H1 (cell line): ENCODE results near the gene LNPEP. TPM values are rescaled to one million over a fixed set of nuclear protein-coding genes. Genes with fewer than 3 reads are reported as not detected.

Experiments
- CTCF ChIA-PET: fragments of 300-600 bp; sonication (Branson Sonifier 250); formaldehyde crosslinking; loops from one replicate; lab custom pipeline; 2021; ENCODE audit not compliant: partially characterized antibody; lab: Charles Lee
- POLR2A ChIA-PET: fragments of 300-600 bp; sonication (Branson Sonifier 250); formaldehyde crosslinking; loops from one replicate; lab custom pipeline; 2021; ENCODE audit warnings: inconsistent platforms; ENCODE audit not compliant: partially characterized antibody; lab: Charles Lee
- DNase-seq, 2 experiments: peaks; one replicate each; pipeline versions ENCODE4 v3.0.0 to v3.0.0-alpha.2; 2010 to 2022; ENCODE audit warnings: low spot score in 2 of 2, low read depth in 1 of 2, mixed read lengths in 1 of 2
- FAIRE-seq: peaks from 2 replicates; lab custom pipeline; 2011; peaks lifted over from hg19 to GRCh38; lab: Jason Lieb, UNC
- H2AFZ ChIP-seq: 2 replicates; pipeline ENCODE4 v1.8.1; 2012; ENCODE audit warnings: low read length, inconsistent platforms
- H2AK5ac ChIP-seq: 2 replicates; pipeline ENCODE4 v1.6.1; 2013; ENCODE audit warnings: low read depth, low read length
- H2BK120ac ChIP-seq: replicated peaks from 2 replicates; pipeline ENCODE3; 2013; ENCODE audit warnings: low read depth, low read length, inconsistent platforms
- H2BK12ac ChIP-seq: 2 replicates; pipeline ENCODE4 v1.6.1; 2013; ENCODE audit warnings: low read depth, low read length
- H2BK15ac ChIP-seq: 2 replicates; pipeline ENCODE4 v1.6.1; 2013; ENCODE audit warnings: low read length
- H2BK20ac ChIP-seq: 2 replicates; pipeline ENCODE4 v1.6.1; 2013; ENCODE audit warnings: low read length
- H2BK5ac ChIP-seq: 2 replicates; pipeline ENCODE4 v1.6.1; 2013; ENCODE audit warnings: low read depth, low read length
- H3K14ac ChIP-seq: 2 replicates; pipeline ENCODE4 v1.6.1; 2013; ENCODE audit warnings: inconsistent platforms; ENCODE audit not compliant: insufficient read length
- H3K18ac ChIP-seq: 2 replicates; pipeline ENCODE4 v1.6.1; 2013; ENCODE audit warnings: low read length; ENCODE audit errors: extremely low read depth
- H3K23ac ChIP-seq: 2 replicates; pipeline ENCODE4 v1.6.1; 2013; ENCODE audit warnings: inconsistent platforms; ENCODE audit not compliant: insufficient read length
- H3K23me2 ChIP-seq: 2 replicates; pipeline ENCODE4 v1.6.1; 2013; ENCODE audit warnings: low read depth, low read length
- H3K27ac ChIP-seq: 2 replicates; pipeline ENCODE4 v1.6.1; 2011; ENCODE audit warnings: low read depth, low read length, inconsistent platforms
- H3K27me3 ChIP-seq, 4 experiments: replicated peaks in 1 of 4; 1 replicate in 1 of 4; 2 replicates in 3 of 4; pipeline versions ENCODE4 v1.6.1 to v1.8.1; 2011 to 2013; ENCODE audit warnings: low read length in 3 of 4, mild to moderate bottlenecking in 3 of 4, inconsistent platforms in 2 of 4, mixed read lengths in 2 of 4, moderate library complexity in 1 of 4; ENCODE audit not compliant: control insufficient read depth in 3 of 4, insufficient read depth in 3 of 4; ENCODE audit errors: extremely low read depth in 1 of 4
- H3K36me3 ChIP-seq, 4 experiments: 2 replicates each; pipeline versions ENCODE4 v1.6.1 to v1.8.1; 2011 to 2013; ENCODE audit warnings: mild to moderate bottlenecking in 4 of 4, low read length in 3 of 4, moderate library complexity in 2 of 4, control low read depth in 1 of 4, inconsistent platforms in 1 of 4; ENCODE audit not compliant: insufficient read depth in 4 of 4, control insufficient read depth in 2 of 4
- H3K4ac ChIP-seq: replicated peaks from 2 replicates; pipeline ENCODE3; 2013; ENCODE audit warnings: low read length, low read depth, mixed read lengths, inconsistent platforms; ENCODE audit not compliant: insufficient read length
- H3K4me1 ChIP-seq, 4 experiments: replicated peaks in 1 of 4; 1 replicate in 1 of 4; 2 replicates in 3 of 4; pipeline versions ENCODE4 v1.6.1 to v1.8.1; 2011 to 2013; ENCODE audit warnings: low read length in 3 of 4, inconsistent platforms in 2 of 4, mixed read lengths in 1 of 4; ENCODE audit not compliant: insufficient read depth in 4 of 4, control insufficient read depth in 3 of 4
- H3K4me2 ChIP-seq, 2 experiments: 2 replicates each; pipeline versions ENCODE4 v1.6.1 to v1.8.1; 2011 to 2013; ENCODE audit warnings: low read depth in 2 of 2, low read length in 2 of 2, control low read depth in 1 of 2, inconsistent platforms in 1 of 2, mild to moderate bottlenecking in 1 of 2; ENCODE audit not compliant: insufficient read depth in 1 of 2
- H3K4me3 ChIP-seq, 4 experiments: fragments of 200-600, 300-600 bp in 1 of 4; sonication (generic), shearing (Covaris generic), sonication (Bioruptor Twin) in 1 of 4; 2 replicates each; pipeline versions ENCODE4 v1.5.1 to v1.8.1; 2011 to 2016; ENCODE audit warnings: low read length in 4 of 4, low read depth in 3 of 4, control low read depth in 2 of 4, inconsistent platforms in 2 of 4, mild to moderate bottlenecking in 2 of 4, mixed read lengths in 1 of 4, moderate library complexity in 1 of 4; ENCODE audit not compliant: insufficient read depth in 2 of 4; ENCODE audit errors: extremely low read depth in 1 of 4
- H3K56ac ChIP-seq: replicated peaks from 2 replicates; pipeline ENCODE3; 2013; ENCODE audit warnings: low read depth, mild to moderate bottlenecking, mixed read lengths, low read length, inconsistent platforms; ENCODE audit not compliant: insufficient read length
- H3K79me1 ChIP-seq: 2 replicates; pipeline ENCODE4 v1.6.1; 2013; ENCODE audit warnings: low read depth, low read length, control low read depth
- H3K79me2 ChIP-seq, 2 experiments: 2 replicates each; pipeline versions ENCODE4 v1.6.1 to v1.8.1; 2012 to 2013; ENCODE audit warnings: low read length in 2 of 2, mild to moderate bottlenecking in 2 of 2, inconsistent platforms in 1 of 2; ENCODE audit not compliant: insufficient read depth in 2 of 2, control insufficient read depth in 1 of 2
- H3K9ac ChIP-seq, 4 experiments: replicated peaks in 1 of 4; 1 replicate in 1 of 4; 2 replicates in 3 of 4; pipeline versions ENCODE4 v1.6.1 to v1.8.1; 2011 to 2013; ENCODE audit warnings: low read depth in 3 of 4, low read length in 3 of 4, control low read depth in 2 of 4, mild to moderate bottlenecking in 2 of 4, moderate library complexity in 2 of 4, inconsistent platforms in 1 of 4; ENCODE audit errors: extremely low read depth in 1 of 4
- H3K9me3 ChIP-seq, 2 experiments: 2 replicates each; pipeline versions ENCODE4 v1.6.1 to v1.8.1; 2012 to 2013; ENCODE audit warnings: mild to moderate bottlenecking in 2 of 2, moderate library complexity in 2 of 2, control low read depth in 1 of 2, inconsistent platforms in 1 of 2, low read depth in 1 of 2, low read length in 1 of 2, mixed read lengths in 1 of 2; ENCODE audit not compliant: insufficient read depth in 2 of 2
- H4K20me1 ChIP-seq, 2 experiments: replicated peaks in 1 of 2; 2 replicates each; pipeline versions ENCODE3 to v1.8.1; 2011 to 2013; ENCODE audit warnings: inconsistent platforms in 2 of 2, low read length in 2 of 2, mild to moderate bottlenecking in 1 of 2; ENCODE audit not compliant: insufficient read depth in 2 of 2, control insufficient read depth in 1 of 2
- H4K5ac ChIP-seq: 2 replicates; pipeline ENCODE4 v1.6.1; 2013; ENCODE audit warnings: low read length, low read depth, mixed read lengths, inconsistent platforms; ENCODE audit not compliant: insufficient read length
- H4K8ac ChIP-seq: 2 replicates; pipeline ENCODE4 v1.8.0; 2013; ENCODE audit warnings: mild to moderate bottlenecking, moderate library complexity, low read length, inconsistent platforms; ENCODE audit not compliant: insufficient read depth; ENCODE audit errors: extremely low read depth
- H4K91ac ChIP-seq: replicated peaks from 2 replicates; pipeline ENCODE3; 2013; ENCODE audit warnings: low read length, mixed read lengths, inconsistent platforms; ENCODE audit not compliant: insufficient read length
- BACH1 ChIP-seq: IDR thresholded peaks from 2 replicates; pipeline ENCODE4 v1.6.1; 2012; ENCODE audit warnings: low read length, improper control_type of control experiment
- CBX5 ChIP-seq: fragments of 300-800, 300-1000 bp; sonication (generic); IDR thresholded peaks from 2 replicates; pipeline ENCODE4 v1.7.1; 2016; ENCODE audit warnings: antibody characterized with exemption, low read length, low read depth
- CHD1 ChIP-seq: IDR thresholded peaks from 2 replicates; pipeline ENCODE4 v1.6.1; 2012; ENCODE audit warnings: low read depth, low read length, improper control_type of control experiment
- GABPA ChIP-seq: IDR thresholded peaks from 2 replicates; pipeline ENCODE4 v1.6.1; 2011; ENCODE audit warnings: mild to moderate bottlenecking, low read length, moderate library complexity, borderline replicate concordance; ENCODE audit not compliant: insufficient read depth
- HDAC6 ChIP-seq: IDR thresholded peaks from one replicate; pipeline ENCODE4 v1.7.1; 2012; ENCODE audit warnings: low read depth, mild to moderate bottlenecking, inconsistent platforms, low read length, moderate library complexity
- SIN3A ChIP-seq, 2 experiments: IDR thresholded peaks in 1 of 2; conservative IDR thresholded peaks in 1 of 2; 2 replicates each; pipeline ENCODE4 v1.6.1; 2011 to 2012; ENCODE audit warnings: low read length in 2 of 2, improper control_type of control experiment in 1 of 2, low read depth in 1 of 2, mild to moderate bottlenecking in 1 of 2
- SIX5 ChIP-seq: IDR thresholded peaks from 2 replicates; pipeline ENCODE4 v1.6.1; 2011; ENCODE audit warnings: mild to moderate bottlenecking, low read depth, low read length
- SP1 ChIP-seq: IDR thresholded peaks from 2 replicates; pipeline ENCODE4 v1.6.1; 2011; ENCODE audit warnings: low read depth, low read length
- TAF7 ChIP-seq: optimal IDR thresholded peaks from 2 replicates; pipeline ENCODE3; 2011; ENCODE audit warnings: low read depth, mild to moderate bottlenecking, inconsistent platforms, low read length, moderate library complexity, borderline replicate concordance
- WGBS, 2 experiments: shearing (Covaris generic) in 1 of 2; methylation state at CpG; one replicate each; pipeline versions ENCODE4 v1.1.6 to v1.1.7; 2013 to 2015; ENCODE audit warnings: low lambda C conversion rate in 2 of 2, mixed read lengths in 2 of 2, inconsistent platforms in 1 of 2, low coverage in 1 of 2, missing lambda C conversion rate in 1 of 2; ENCODE audit not compliant: insufficient replicate concordance in 2 of 2, insufficient coverage in 1 of 2, insufficient read length in 1 of 2; ENCODE audit errors: extremely low coverage in 1 of 2, missing lambda C conversion rate in 1 of 2; 5-methylcytosine and 5-hydroxymethylcytosine counted together
- polyA plus RNA-seq, 7 experiments: library from polyadenylated mRNA; depleted of rRNA in 3 of 7; stranded (reverse) in 5 of 7; unstranded in 2 of 7; fragments of >200 nt in 5 of 7; fragments of 200-250 nt in 2 of 7; gene quantifications; 1 replicate in 5 of 7; 2 replicates in 1 of 7; 4 replicates in 1 of 7; pipeline versions ENCODE4 v1.2.1 to v1.2.3, GENCODE V29; 2011 to 2013; ENCODE audit warnings: missing spikeins in 2 of 7, mixed read lengths in 2 of 7
- total RNA-seq: library from RNA; stranded (reverse); fragmentation: NEBNext Ultra II Directional; extraction: Animal tissue kit (Norgen Biotek cat#: 25700); gene quantifications from 2 replicates; pipeline ENCODE4 v1.2.1, GENCODE V29; 2021

LNPEP gene
- total and polyA plus RNA-seq, 2 of the 8 experiments (the other 6 are each of a cell fraction or from before 2014, with no cell fraction given): 1.8 to 4.5 TPM

DNA sequence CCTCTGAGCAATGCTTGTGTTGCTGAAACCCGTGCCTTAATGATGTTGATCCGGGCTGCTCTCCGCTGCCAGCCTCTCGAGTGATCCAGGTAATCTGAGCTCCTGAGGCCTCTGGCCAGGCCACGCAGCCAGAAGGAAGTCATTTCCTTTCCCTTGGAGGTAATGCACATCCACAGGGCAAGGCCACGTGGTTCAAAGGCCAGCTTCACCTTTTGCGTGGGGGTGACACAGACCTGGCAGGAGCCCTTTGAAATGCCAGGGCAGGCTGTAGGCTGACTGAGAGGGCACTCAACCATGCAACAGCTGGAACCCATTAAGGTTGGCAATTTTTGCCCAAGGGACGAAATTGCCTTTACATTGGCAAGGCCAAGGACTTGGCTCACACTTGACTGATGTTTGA, 126.2 kb downstream of the LNPEP start:
- Histone ChIP-seq H2BK120ac (no peak overlapping the region), H2AFZ (peak overlapping the region; percentile 35; the same call in 1 of the 2 replicates), H3K56ac (no peak overlapping the region), H2BK15ac (no peak overlapping the region), H4K8ac (peak overlapping the region; percentile 31), H3K9me3 (no peaks in the 10 kb centered on the region), H2BK12ac (peak overlapping the region; percentile 42; the same call in 1 of the 2 replicates), H3K18ac (no peak overlapping the region), H3K4me3 (no peak overlapping the region), H3K36me3 (no peaks in the 10 kb centered on the region), H4K5ac (no peak overlapping the region), H2BK5ac (0 out of 2 replicates have a peak overlapping the region, but pooled peaks have one; percentile 15), H2AK5ac (no peak overlapping the region), H3K79me2 (no peaks in the 10 kb centered on the region), H4K91ac (no peak overlapping the region), H3K4me2 (no peak overlapping the region), H3K23me2 (no peaks in the 10 kb centered on the region), H3K79me1 (no peaks in the 10 kb centered on the region), H4K20me1 (no peaks in the 10 kb centered on the region), H3K14ac (no peak overlapping the region), H3K4me1 (peaks cover 0 to 4% (median 1%) of the 10 kb centered on the region in 4 experiments; a peak in 2 of 7 replicates), H3K27me3 (no peaks in the 10 kb centered on the region), H3K27ac (no peak overlapping the region), H3K9ac (no peak overlapping the region), H3K4ac (no peak overlapping the region), H3K23ac (no peak overlapping the region), H2BK20ac (no peak overlapping the region)
- no peak for DNase-seq
- POLR2A ChIA-PET: no interaction called here
- CTCF ChIA-PET: interaction anchor here (0.6 to 1.5 kb wide), 5 partner anchors 17 to 194 kb away, joined by 4 to 6 read pairs (median 4); partner anchors contain the start of gene LIX1
- FAIRE-seq: no peak
- WGBS, 2 experiments: 76% methylated on average over 8 of the region's 8 CpGs; no CpG with 5 or more reads in 1 of the 2 experiments
- TF ChIP-seq SIN3A (conservative IDR thresholded peaks at IDR 0.05 in 1 of 2, IDR thresholded peaks at IDR 0.05 in 1 of 2; ENCODE audit: low read depth in 1 of 2, low read length in 2 of 2) (no peak), CBX5 (no peak), HDAC6 (no peak), BACH1 (no peak), SIX5 (no peak), SP1 (no peak), CHD1 (no peak), GABPA (no peak), TAF7 (no peak)
